Thoracic aorta (tissue), 2 donors: ENCODE data around the gene NOS2. TPM values are rescaled to one million over a fixed set of nuclear protein-coding genes. Genes with fewer than 3 reads are reported as not detected.
"Not testable (repeated sequence)": the region's sequence is repeated elsewhere in the genome, so short reads cannot be mapped to it uniquely, and the experiment has no call there.

ENCODE experiments used
- ATAC-seq: fragments of 150-250 bp; one replicate; pipeline ENCODE4 v1.8.0; 2017; ENCODE audit warnings: low read depth; ENCODE audit not compliant: insufficient number of reproducible peaks, low FRiP score
- DNase-seq: peaks from one replicate; pipeline ENCODE4 v3.0.0-alpha.2; 2020; ENCODE audit warnings: low spot score
- H3K27ac ChIP-seq, 2 donors: fragments of 200-600 bp; sonication (generic); 1 replicate in 1 of 2; 2 replicates in 1 of 2; pipeline ENCODE4 v1.5.1; 2016; ENCODE audit warnings: mild to moderate bottlenecking in 2 of 2, moderate library complexity in 2 of 2
- H3K27me3 ChIP-seq: fragments of 200-600 bp; sonication (generic); replicated peaks from 2 replicates; pipeline ENCODE4 v1.6.0; 2016; ENCODE audit warnings: mild to moderate bottlenecking; ENCODE audit not compliant: insufficient read depth
- H3K36me3 ChIP-seq: fragments of 200-600 bp; sonication (generic); one replicate; pipeline ENCODE4 v1.5.1; 2016
- H3K4me1 ChIP-seq, 2 donors: fragments of 200-600 bp; sonication (generic); 1 replicate in 1 of 2; 2 replicates in 1 of 2; pipeline versions ENCODE4 v1.5.1 to v1.6.0; 2016; ENCODE audit warnings: low read depth in 2 of 2, mild to moderate bottlenecking in 1 of 2; ENCODE audit not compliant: control insufficient read depth in 1 of 2
- H3K4me3 ChIP-seq: fragments of 200-600 bp; sonication (generic); 2 replicates; pipeline ENCODE4 v1.5.1; 2016; ENCODE audit warnings: mild to moderate bottlenecking
- H3K9me3 ChIP-seq: fragments of 200-600 bp; sonication (generic); 2 replicates; pipeline ENCODE4 v1.5.1; 2016
- CTCF ChIP-seq: fragments of 200-600 bp; sonication (generic); IDR thresholded peaks from one replicate; pipeline ENCODE4 v1.5.1; 2019; ENCODE audit warnings: antibody characterized with exemption
- total RNA-seq, 2 donors: library from RNA; depleted of rRNA; stranded (reverse); fragments of >200 nt; gene quantifications; one replicate each; pipeline versions ENCODE4 v1.1.0 to v1.2.3, GENCODE V29; 2016

NOS2 gene
- total RNA-seq, 2 donors from 2014 or later, result not detected

GRCh38 chr17:27762527-27763305 is 37.6 kb downstream of the NOS2 start:
- Histone ChIP-seq H3K27me3 (no peaks in the 10 kb centered on the region), H3K9me3 (no peaks in the 10 kb centered on the region), H3K4me3 (no peak overlapping the region), H3K36me3 (no peaks in the 10 kb centered on the region), H3K4me1 (no peaks in the 10 kb centered on the region), H3K27ac (no peak overlapping the region)
- ATAC-seq, result no peak
- TF ChIP-seq CTCF, result no peak
- DNase-seq, result no peak

GRCh38 chr17:27760931-27761330 is 39.4 kb downstream of the NOS2 start:
- DNase-seq, H3K27me3 ChIP-seq, H3K36me3 ChIP-seq, H3K9me3 ChIP-seq, ATAC-seq, H3K4me1 ChIP-seq, H3K27ac ChIP-seq, H3K4me3 ChIP-seq: not testable (repeated sequence)

GRCh38 chr17:27760069-27760885 is 40.1 kb downstream of the NOS2 start:
- Histone ChIP-seq H3K4me1 (no peaks in the 10 kb centered on the region), H3K36me3 (no peaks in the 10 kb centered on the region), H3K27ac (no peak overlapping the region), H3K4me3 (no peak overlapping the region), H3K27me3 (no peaks in the 10 kb centered on the region), H3K9me3 (no peaks in the 10 kb centered on the region)
- ATAC-seq (no peak), DNase-seq (peak; percentile 22)
- TF ChIP-seq CTCF, result peak; percentile 90

GRCh38 chr17:27759528-27759927 is 40.8 kb downstream of the NOS2 start:
- H3K36me3 ChIP-seq, result no peaks in the 10 kb centered on the region
- no peak for ATAC-seq

More at GRCh38 chr17:27759528-27759927, 40.8 kb downstream of the NOS2 start:
- no peaks in the 10 kb centered on the region for H3K9me3 ChIP-seq
- H3K27ac ChIP-seq, result no peak overlapping the region
- no peak for TF ChIP-seq CTCF
- no peak overlapping the region for H3K4me3 ChIP-seq
- no peaks in the 10 kb centered on the region for H3K27me3 ChIP-seq
- no peak for DNase-seq
- no peaks in the 10 kb centered on the region for H3K4me1 ChIP-seq
